SK-N-SH treated with all-trans-retinoic acid at 6 μM for 48 hours (cell line): ENCODE measurements around the gene STARD13.

ENCODE experiments used
- ATAC-seq: fragments of 200-7000 bp; cut with Tn5 transposase; 3 replicates; pipeline ENCODE4 v1.9.1; 2020; ENCODE audit warnings: mild to moderate bottlenecking, moderate library complexity
- ARNTL ChIP-seq: fragments of 450-650 bp; formaldehyde crosslinking; IDR thresholded peaks from 2 replicates; pipeline ENCODE4 v1.5.0; 2020; ENCODE audit warnings: low read depth, mild to moderate bottlenecking, moderate library complexity, borderline replicate concordance
- BACH2 ChIP-seq: fragments of 250-450 bp; sonication (Bioruptor Pico); IDR thresholded peaks from 2 replicates; pipeline ENCODE4 v1.9.0; 2021; ENCODE audit warnings: mild to moderate bottlenecking, borderline replicate concordance
- CSDC2 ChIP-seq: fragments of 250-450 bp; sonication (Bioruptor Pico); IDR thresholded peaks from 2 replicates; pipeline ENCODE4 v1.5.0; 2020; ENCODE audit warnings: mild to moderate bottlenecking, moderate library complexity
- ESRRG ChIP-seq: fragments of 250-450 bp; sonication (Bioruptor Pico); IDR thresholded peaks from 2 replicates; pipeline ENCODE4 v1.6.1; 2021; ENCODE audit warnings: mild to moderate bottlenecking
- GLIS3 ChIP-seq: fragments of 250-450 bp; sonication (Bioruptor Pico); IDR thresholded peaks from 2 replicates; pipeline ENCODE4 v1.5.0; 2020; ENCODE audit warnings: mild to moderate bottlenecking, moderate library complexity
- OSR1 ChIP-seq: fragments of 250-450 bp; sonication (Bioruptor Pico); IDR thresholded peaks from 2 replicates; pipeline ENCODE4 v1.8.0; 2022; ENCODE audit warnings: moderate library complexity, mild to moderate bottlenecking, inconsistent platforms
- PATZ1 ChIP-seq: fragments of 250-450 bp; sonication (Bioruptor Pico); IDR thresholded peaks from 2 replicates; pipeline ENCODE4 v1.8.0; 2020; ENCODE audit warnings: mild to moderate bottlenecking, moderate library complexity, borderline replicate concordance
- PPARA ChIP-seq: fragments of 250-450 bp; sonication (Bioruptor Pico); IDR thresholded peaks from 2 replicates; pipeline ENCODE4 v1.5.0; 2020; ENCODE audit warnings: mild to moderate bottlenecking, borderline replicate concordance
- RARB ChIP-seq: fragments of 250-450 bp; sonication (Bioruptor Pico); IDR thresholded peaks from 2 replicates; pipeline ENCODE4 v1.8.0; 2021; ENCODE audit warnings: mild to moderate bottlenecking, moderate library complexity
- SNAI2 ChIP-seq: fragments of 250-450 bp; sonication (Bioruptor Pico); IDR thresholded peaks from 2 replicates; pipeline ENCODE4 v1.5.0; 2020; ENCODE audit warnings: mild to moderate bottlenecking, moderate library complexity
- TCF4 ChIP-seq: fragments of 250-450 bp; sonication (Bioruptor Pico); IDR thresholded peaks from 2 replicates; pipeline ENCODE4 v1.8.0; 2021; ENCODE audit warnings: mild to moderate bottlenecking, moderate library complexity, borderline replicate concordance
- TOX ChIP-seq: fragments of 250-450 bp; sonication (Bioruptor Pico); IDR thresholded peaks from 2 replicates; pipeline ENCODE4 v1.8.0; 2021; ENCODE audit warnings: mild to moderate bottlenecking, moderate library complexity, borderline replicate concordance
- TSHZ2 ChIP-seq: fragments of 250-450 bp; sonication (Bioruptor Pico); IDR thresholded peaks from 2 replicates; pipeline ENCODE4 v1.5.0; 2020; ENCODE audit warnings: mild to moderate bottlenecking, moderate library complexity
- ZC3H10 ChIP-seq: fragments of 250-450 bp; sonication (Bioruptor Pico); IDR thresholded peaks from 2 replicates; pipeline ENCODE4 v1.5.1; 2021; ENCODE audit warnings: mild to moderate bottlenecking, moderate library complexity
- ZFP3 ChIP-seq: fragments of 250-450 bp; sonication (Bioruptor Pico); IDR thresholded peaks from 2 replicates; pipeline ENCODE4 v1.5.0; 2020; ENCODE audit warnings: mild to moderate bottlenecking, moderate library complexity
- ZFP30 ChIP-seq: fragments of 450-650 bp; formaldehyde crosslinking; IDR thresholded peaks from 2 replicates; pipeline ENCODE4 v1.5.0; 2022; ENCODE audit warnings: mild to moderate bottlenecking, moderate library complexity
- ZNF565 ChIP-seq: fragments of 450-650 bp; formaldehyde crosslinking; conservative IDR thresholded peaks from 2 replicates; pipeline ENCODE4 v1.5.0; 2020; ENCODE audit warnings: low read depth, mild to moderate bottlenecking, moderate library complexity
- ZNF70 ChIP-seq: fragments of 450-650 bp; formaldehyde crosslinking; IDR thresholded peaks from 2 replicates; pipeline ENCODE4 v1.5.0; 2020; ENCODE audit warnings: mild to moderate bottlenecking, moderate library complexity
- ZNF8 ChIP-seq: fragments of 450-650 bp; formaldehyde crosslinking; IDR thresholded peaks from 2 replicates; pipeline ENCODE4 v1.5.0; 2020; ENCODE audit warnings: mild to moderate bottlenecking, moderate library complexity
- TF ChIP-seq, protein P1 (sequence below): fragments of 250-450 bp; sonication (Bioruptor Pico); IDR thresholded peaks from 2 replicates; pipeline ENCODE4 v1.5.1; 2020; ENCODE audit warnings: low read depth, mild to moderate bottlenecking, moderate library complexity
- TF ChIP-seq, protein P2 (sequence below): fragments of 250-450 bp; sonication (Bioruptor Pico); IDR thresholded peaks from 2 replicates; pipeline ENCODE4 v1.8.0; 2021; ENCODE audit warnings: low read depth, mild to moderate bottlenecking, moderate library complexity, borderline replicate concordance
- TF ChIP-seq, protein P3 (sequence below): fragments of 250-450 bp; sonication (Bioruptor Pico); IDR thresholded peaks from 2 replicates; pipeline ENCODE4 v1.5.1; 2021; ENCODE audit warnings: mild to moderate bottlenecking, moderate library complexity

Gene STARD13

GRCh38 chr13:33323801-33324510 lies 38.4 kb upstream of the STARD13 start:
- TF ChIP-seq GLIS3 (CRISPR knock-in tag) (no peak), PATZ1 (no peak), ZNF565 (CRISPR knock-in tag) (no peak), TCF4 (CRISPR knock-in tag) (no peak), PPARA (CRISPR knock-in tag) (no peak), OSR1 (no peak), ARNTL (no peak), ZFP3 (CRISPR knock-in tag) (no peak), CSDC2 (CRISPR knock-in tag) (no peak), BACH2 (CRISPR knock-in tag) (no peak), ESRRG (CRISPR knock-in tag) (no peak), ZNF8 (CRISPR knock-in tag) (no peak), RARB (CRISPR knock-in tag) (no peak), ZNF70 (CRISPR knock-in tag) (no peak), ZC3H10 (CRISPR knock-in tag) (no peak), SNAI2 (CRISPR knock-in tag) (no peak)
- TF ChIP-seq, protein P1, sequence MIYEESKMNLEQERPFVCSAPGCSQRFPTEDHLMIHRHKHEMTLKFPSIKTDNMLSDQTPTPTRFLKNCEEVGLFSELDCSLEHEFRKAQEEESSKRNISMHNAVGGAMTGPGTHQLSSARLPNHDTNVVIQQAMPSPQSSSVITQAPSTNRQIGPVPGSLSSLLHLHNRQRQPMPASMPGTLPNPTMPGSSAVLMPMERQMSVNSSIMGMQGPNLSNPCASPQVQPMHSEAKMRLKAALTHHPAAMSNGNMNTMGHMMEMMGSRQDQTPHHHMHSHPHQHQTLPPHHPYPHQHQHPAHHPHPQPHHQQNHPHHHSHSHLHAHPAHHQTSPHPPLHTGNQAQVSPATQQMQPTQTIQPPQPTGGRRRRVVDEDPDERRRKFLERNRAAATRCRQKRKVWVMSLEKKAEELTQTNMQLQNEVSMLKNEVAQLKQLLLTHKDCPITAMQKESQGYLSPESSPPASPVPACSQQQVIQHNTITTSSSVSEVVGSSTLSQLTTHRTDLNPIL (CRISPR knock-in tag), result no peak
- TF ChIP-seq, protein P2, sequence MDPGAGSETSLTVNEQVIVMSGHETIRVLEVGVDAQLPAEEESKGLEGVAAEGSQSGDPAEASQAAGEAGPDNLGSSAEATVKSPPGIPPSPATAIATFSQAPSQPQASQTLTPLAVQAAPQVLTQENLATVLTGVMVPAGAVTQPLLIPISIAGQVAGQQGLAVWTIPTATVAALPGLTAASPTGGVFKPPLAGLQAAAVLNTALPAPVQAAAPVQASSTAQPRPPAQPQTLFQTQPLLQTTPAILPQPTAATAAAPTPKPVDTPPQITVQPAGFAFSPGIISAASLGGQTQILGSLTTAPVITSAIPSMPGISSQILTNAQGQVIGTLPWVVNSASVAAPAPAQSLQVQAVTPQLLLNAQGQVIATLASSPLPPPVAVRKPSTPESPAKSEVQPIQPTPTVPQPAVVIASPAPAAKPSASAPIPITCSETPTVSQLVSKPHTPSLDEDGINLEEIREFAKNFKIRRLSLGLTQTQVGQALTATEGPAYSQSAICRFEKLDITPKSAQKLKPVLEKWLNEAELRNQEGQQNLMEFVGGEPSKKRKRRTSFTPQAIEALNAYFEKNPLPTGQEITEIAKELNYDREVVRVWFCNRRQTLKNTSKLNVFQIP (CRISPR knock-in tag), result no peak
- TF ChIP-seq, protein P3, sequence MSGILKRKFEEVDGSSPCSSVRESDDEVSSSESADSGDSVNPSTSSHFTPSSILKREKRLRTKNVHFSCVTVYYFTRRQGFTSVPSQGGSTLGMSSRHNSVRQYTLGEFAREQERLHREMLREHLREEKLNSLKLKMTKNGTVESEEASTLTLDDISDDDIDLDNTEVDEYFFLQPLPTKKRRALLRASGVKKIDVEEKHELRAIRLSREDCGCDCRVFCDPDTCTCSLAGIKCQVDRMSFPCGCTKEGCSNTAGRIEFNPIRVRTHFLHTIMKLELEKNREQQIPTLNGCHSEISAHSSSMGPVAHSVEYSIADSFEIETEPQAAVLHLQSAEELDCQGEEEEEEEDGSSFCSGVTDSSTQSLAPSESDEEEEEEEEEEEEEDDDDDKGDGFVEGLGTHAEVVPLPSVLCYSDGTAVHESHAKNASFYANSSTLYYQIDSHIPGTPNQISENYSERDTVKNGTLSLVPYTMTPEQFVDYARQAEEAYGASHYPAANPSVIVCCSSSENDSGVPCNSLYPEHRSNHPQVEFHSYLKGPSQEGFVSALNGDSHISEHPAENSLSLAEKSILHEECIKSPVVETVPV (CRISPR knock-in tag), result no peak
- ATAC-seq, result no peak

- no peak for ATAC-seq
- TF ChIP-seq ESRRG (CRISPR knock-in tag) (no peak), SNAI2 (CRISPR knock-in tag) (no peak), ZNF70 (CRISPR knock-in tag) (no peak), GLIS3 (CRISPR knock-in tag) (no peak)
- TF ChIP-seq, protein P1 (CRISPR knock-in tag), result no peak
- TF ChIP-seq, all 23 proteins: peak for 0
These were observed 37.6 kb upstream of the STARD13 start for GRCh38 chr13:33322965-33323668.

- TF ChIP-seq GLIS3 (CRISPR knock-in tag) (no peak), ZC3H10 (CRISPR knock-in tag) (no peak), TOX (CRISPR knock-in tag) (no peak), SNAI2 (CRISPR knock-in tag) (no peak), TCF4 (CRISPR knock-in tag) (no peak), ZNF8 (CRISPR knock-in tag) (no peak), ZFP30 (CRISPR knock-in tag) (no peak), TSHZ2 (CRISPR knock-in tag) (no peak)
- TF ChIP-seq, protein P2 (CRISPR knock-in tag), result no peak
- ATAC-seq, result no peak
These were observed 36.9 kb upstream of the STARD13 start for GRCh38 chr13:33322543-33322809.
